ENCODE measurements around the gene PCDHA7.

PCDHA7 gene

GRCh38 chr5:140883927-140884697, 50.0 kb downstream of the PCDHA7 start:
- Histone ChIP-seq H3K27ac (ENCODE audit: low read depth, low read length, poor library complexity, severe bottlenecking) (no peak overlapping the region), H3K4me1 (ENCODE audit: insufficient read depth, low read length, severe bottlenecking) (no peaks in the 10 kb centered on the region)

More at GRCh38 chr5:140883927-140884697, 50.0 kb downstream of the PCDHA7 start:
- Histone ChIP-seq H3K4me3 (ENCODE audit: low read depth, low read length, poor library complexity, severe bottlenecking) (no peak overlapping the region), H3K9ac (ENCODE audit: low read length) (no peak overlapping the region), H3K9me2 (ENCODE audit: low read depth, low read length) (no peaks in the 10 kb centered on the region), H3K4me2 (ENCODE audit: low read length) (no peak overlapping the region), H3K36me3 (ENCODE audit: insufficient read depth, low read length) (no peaks in the 10 kb centered on the region), H2AFZ (ENCODE audit: low read length) (no peak overlapping the region), H3K9me3 (ENCODE audit: low read length) (no peaks in the 10 kb centered on the region), H3K27me3 (ENCODE audit: insufficient read depth, low read length) (no peaks in the 10 kb centered on the region), H3F3A (ENCODE audit: insufficient read depth, low read length) (no peaks in the 10 kb centered on the region), H3K79me2 (ENCODE audit: insufficient read depth, low read length) (no peaks in the 10 kb centered on the region), H4K20me1 (ENCODE audit: insufficient read depth, low read length) (no peaks in the 10 kb centered on the region)
- no peak for TF ChIP-seq CTCF (IDR thresholded peaks at IDR 0.05; ENCODE audit: low read length)
- TF ChIP-seq EZH2 (IDR thresholded peaks at IDR 0.05; ENCODE audit: borderline replicate concordance, low read length) = no peak

Measured in OCI-LY1 (cell line).